Left lung (tissue), 10 donors: ENCODE data around the gene PTRHD1. TPM values are rescaled to one million over a fixed set of nuclear protein-coding genes. Genes with fewer than 3 reads are reported as not detected.

Experiments used
- ATAC-seq: fragments of 200-7000 bp; cut with Tn5 transposase; one replicate; pipeline ENCODE4 v1.9.1; 2020; ENCODE audit warnings: moderate library complexity
- DNase-seq, 4 donors: peaks; one replicate each; pipeline ENCODE4 v3.0.0-alpha.2; 2013 to 2020
- H3K27ac ChIP-seq, 2 donors: fragments of 200-600 bp; sonication (generic) in 1 of 2; one replicate each; pipeline versions ENCODE4 v1.5.0 to v1.8.0; 2020 to 2021
- H3K27me3 ChIP-seq, 2 donors: fragments of 200-600 bp; sonication (generic) in 1 of 2; one replicate each; pipeline versions ENCODE4 v1.5.0 to v1.8.0; 2020 to 2021
- H3K36me3 ChIP-seq, 2 donors: fragments of 200-600 bp; sonication (generic) in 1 of 2; one replicate each; pipeline versions ENCODE4 v1.5.0 to v1.8.0; 2020 to 2021
- H3K4me1 ChIP-seq, 2 donors: fragments of 200-600 bp; one replicate each; pipeline ENCODE4 v1.8.0; 2021
- H3K4me3 ChIP-seq, 2 donors: fragments of 200-600 bp; sonication (generic) in 1 of 2; one replicate each; pipeline versions ENCODE4 v1.5.0 to v1.8.0; 2020 to 2021; ENCODE audit warnings: mild to moderate bottlenecking in 1 of 2
- H3K9me3 ChIP-seq, 2 donors: fragments of 200-600 bp; sonication (generic) in 1 of 2; one replicate each; pipeline versions ENCODE4 v1.5.0 to v1.8.0; 2020 to 2021
- intact Hi-C, 2 donors: fragments of 100-400 bp; cut with DNase I; formaldehyde crosslinking; loops; one replicate each; pipeline versions ENCODE4 v1.11.2 to v1.14.2; 2022
- polyA plus RNA-seq, 6 donors: library from polyadenylated mRNA; unstranded; fragments of 120-200 nt; gene quantifications; one replicate each; pipeline ENCODE4 v1.2.1, GENCODE V29; 2013; ENCODE audit not compliant: insufficient read length in 6 of 6
- total RNA-seq, 2 donors: library from RNA; stranded (reverse); fragmentation: NEBNext Ultra II Directional; extraction: Animal tissue kit (Norgen Biotek cat#: 25700); gene quantifications; one replicate each; pipeline ENCODE4 v1.2.1, GENCODE V29; 2021
- TF ChIP-seq, protein P1 (sequence below), 2 donors: fragments of 200-600 bp; sonication (generic) in 1 of 2; IDR thresholded peaks; one replicate each; pipeline versions ENCODE4 v1.5.0 to v1.8.0; 2021; ENCODE audit warnings: antibody characterized with exemption in 2 of 2
- donor health status: DM: no; HTN: yes; CAD: no.
- donor health status: DM: no; HTN: no; CAD: no.

PTRHD1 gene
- total and polyA plus RNA-seq, 8 donors: 31.3 to 62.6 (median 49.8) TPM

DNA sequence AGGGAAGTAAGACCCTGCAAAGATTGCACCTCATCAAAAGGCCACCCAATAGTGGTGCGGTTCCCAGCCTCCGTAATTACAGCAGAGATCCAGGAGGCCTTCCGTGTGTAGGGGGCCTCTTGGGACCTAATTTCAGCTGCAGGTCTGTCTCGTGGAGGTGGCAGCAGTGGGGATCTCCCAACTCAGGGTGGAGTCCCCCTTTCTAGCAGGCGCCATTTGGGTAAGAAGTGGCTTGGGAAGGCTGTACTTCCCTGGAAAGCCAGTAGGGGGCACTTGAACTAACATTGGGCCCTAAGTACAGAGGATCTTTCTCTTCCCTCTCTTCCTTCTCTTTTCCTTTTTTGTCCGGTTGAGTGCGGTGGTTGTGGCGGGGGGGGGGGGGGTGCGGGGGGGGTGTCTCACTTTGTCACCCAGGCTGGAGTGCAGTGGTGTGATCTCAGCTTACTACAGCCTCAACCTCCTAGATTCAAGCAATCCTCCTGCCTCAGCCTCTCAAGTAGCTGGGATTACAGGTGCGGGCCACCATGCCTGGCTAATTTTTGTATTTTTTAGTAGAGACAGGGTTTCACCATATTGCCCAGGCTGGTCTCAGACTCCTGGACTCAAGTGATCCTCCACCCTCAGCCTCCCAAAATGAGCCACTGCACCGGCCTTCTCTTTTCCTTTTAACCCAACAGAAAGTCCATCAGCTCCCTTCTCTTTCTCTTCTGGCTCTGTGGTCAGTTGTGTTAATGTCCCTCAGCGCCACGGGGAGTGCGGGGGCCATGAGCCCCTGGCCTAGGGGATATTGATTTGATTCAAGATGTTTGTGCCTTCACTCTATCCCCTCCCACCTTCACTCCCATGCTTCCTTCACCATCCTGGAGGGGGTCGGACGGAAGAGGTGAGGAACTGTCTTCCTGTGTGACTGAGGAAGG, 32.0 kb upstream of the PTRHD1 start:
- no peak overlapping the region for H3K27ac ChIP-seq
- H3K9me3 ChIP-seq: no peaks in the 10 kb centered on the region
- H3K4me3 ChIP-seq: no peak overlapping the region
- peaks cover 0 to 6% of the 10 kb centered on the region in 2 donors for H3K4me1 ChIP-seq
- H3K27me3 ChIP-seq: no peaks in the 10 kb centered on the region
- TF ChIP-seq, protein P1, sequence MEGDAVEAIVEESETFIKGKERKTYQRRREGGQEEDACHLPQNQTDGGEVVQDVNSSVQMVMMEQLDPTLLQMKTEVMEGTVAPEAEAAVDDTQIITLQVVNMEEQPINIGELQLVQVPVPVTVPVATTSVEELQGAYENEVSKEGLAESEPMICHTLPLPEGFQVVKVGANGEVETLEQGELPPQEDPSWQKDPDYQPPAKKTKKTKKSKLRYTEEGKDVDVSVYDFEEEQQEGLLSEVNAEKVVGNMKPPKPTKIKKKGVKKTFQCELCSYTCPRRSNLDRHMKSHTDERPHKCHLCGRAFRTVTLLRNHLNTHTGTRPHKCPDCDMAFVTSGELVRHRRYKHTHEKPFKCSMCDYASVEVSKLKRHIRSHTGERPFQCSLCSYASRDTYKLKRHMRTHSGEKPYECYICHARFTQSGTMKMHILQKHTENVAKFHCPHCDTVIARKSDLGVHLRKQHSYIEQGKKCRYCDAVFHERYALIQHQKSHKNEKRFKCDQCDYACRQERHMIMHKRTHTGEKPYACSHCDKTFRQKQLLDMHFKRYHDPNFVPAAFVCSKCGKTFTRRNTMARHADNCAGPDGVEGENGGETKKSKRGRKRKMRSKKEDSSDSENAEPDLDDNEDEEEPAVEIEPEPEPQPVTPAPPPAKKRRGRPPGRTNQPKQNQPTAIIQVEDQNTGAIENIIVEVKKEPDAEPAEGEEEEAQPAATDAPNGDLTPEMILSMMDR (IDR thresholded peaks at IDR 0.05): peak; percentile 27 to 58
- DNase-seq (no peak), ATAC-seq (no peak)
- intact Hi-C loops: loop anchor here (5.0 to 10.0 kb wide), 2 partner anchors 410 to 413 kb away; no protein-coding TSS in a partner anchor
- peaks cover 0 to 28% of the 10 kb centered on the region in 2 donors for H3K36me3 ChIP-seq

DNA sequence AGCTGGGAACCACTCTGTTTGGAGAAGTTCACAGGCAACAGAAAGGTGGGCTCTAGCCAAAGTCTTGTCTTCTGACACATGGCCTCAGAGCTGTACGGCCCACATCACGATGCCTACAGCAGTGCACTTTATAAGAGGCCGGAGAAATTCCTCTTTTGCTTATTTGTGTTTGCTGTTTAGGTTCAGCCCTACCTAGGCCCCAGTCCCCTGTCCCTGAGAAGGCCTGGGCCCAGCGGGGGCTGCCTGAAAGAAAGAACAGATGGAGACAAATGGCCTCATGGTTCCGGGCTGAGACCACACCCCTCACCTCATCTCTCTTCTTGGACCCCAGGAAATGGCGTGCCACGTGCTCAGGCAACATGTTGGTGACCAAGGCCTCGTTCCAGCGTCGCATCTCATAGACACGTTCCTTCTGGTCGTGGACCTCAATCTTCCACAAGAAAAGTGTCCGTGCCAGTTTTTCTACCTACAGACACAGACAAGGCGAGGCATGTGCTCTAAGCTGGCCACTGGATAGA, 30.9 kb upstream of the PTRHD1 start:
- H3K36me3 ChIP-seq: peaks cover 0 to 39% of the 10 kb centered on the region in 2 donors
- peaks cover 0 to 6% of the 10 kb centered on the region in 2 donors for H3K4me1 ChIP-seq
- no peak overlapping the region for H3K4me3 ChIP-seq
- intact Hi-C loops: loop anchor here in 1 of 2 donors (10.0 kb wide), 1 partner anchor 409 kb away; no protein-coding TSS in a partner anchor
- H3K27ac ChIP-seq: no peak overlapping the region
- no peaks in the 10 kb centered on the region for H3K27me3 ChIP-seq
- TF ChIP-seq, protein P1 (IDR thresholded peaks at IDR 0.05): no peak
- DNase-seq: no peak
- ATAC-seq: no peak
- no peaks in the 10 kb centered on the region for H3K9me3 ChIP-seq

DNA sequence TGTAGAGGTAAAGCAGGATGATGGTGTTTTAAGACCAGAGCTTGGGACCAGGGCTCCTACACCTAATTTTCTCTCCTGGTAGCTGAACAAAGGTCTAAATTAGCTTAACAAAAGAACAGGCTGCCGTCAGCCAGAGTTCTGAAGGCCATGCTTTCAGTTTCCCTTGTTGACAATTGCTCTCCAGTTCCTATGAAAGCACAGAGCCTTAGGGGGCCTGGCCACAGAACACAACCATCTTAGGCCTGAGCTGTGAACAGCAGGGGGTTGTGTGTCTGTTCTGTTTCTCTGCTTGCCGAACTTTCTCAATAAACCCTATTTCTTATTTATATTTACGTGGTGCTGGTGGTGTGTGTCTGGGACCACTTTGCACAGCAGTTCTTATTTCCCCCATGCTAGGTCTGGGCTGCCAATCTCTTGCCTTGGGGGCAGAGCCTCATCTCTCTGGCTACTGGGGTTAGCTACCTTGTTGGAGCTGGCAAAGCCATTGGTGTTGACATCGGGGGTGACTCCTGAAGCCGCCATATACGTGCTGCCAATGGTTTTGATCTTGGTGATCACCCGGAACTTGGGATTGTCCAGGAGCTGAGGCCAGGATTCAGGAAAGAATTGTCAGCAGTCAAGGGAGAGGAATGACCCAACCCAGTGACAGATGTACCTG, 29.0 kb upstream of the PTRHD1 start:
- TF ChIP-seq, protein P1 (IDR thresholded peaks at IDR 0.05): no peak
- H3K4me1 ChIP-seq: no peaks in the 10 kb centered on the region
- no peak overlapping the region for H3K27ac ChIP-seq
- no peaks in the 10 kb centered on the region for H3K27me3 ChIP-seq
- intact Hi-C loops: loop anchor here in 1 of 2 donors (10.0 kb wide), 1 partner anchor 407 kb away; no protein-coding TSS in a partner anchor
- no peak for DNase-seq
- no peaks in the 10 kb centered on the region for H3K9me3 ChIP-seq
- H3K36me3 ChIP-seq: peaks cover 0 to 53% of the 10 kb centered on the region in 2 donors
- ATAC-seq: no peak
- H3K4me3 ChIP-seq: no peak overlapping the region

DNA sequence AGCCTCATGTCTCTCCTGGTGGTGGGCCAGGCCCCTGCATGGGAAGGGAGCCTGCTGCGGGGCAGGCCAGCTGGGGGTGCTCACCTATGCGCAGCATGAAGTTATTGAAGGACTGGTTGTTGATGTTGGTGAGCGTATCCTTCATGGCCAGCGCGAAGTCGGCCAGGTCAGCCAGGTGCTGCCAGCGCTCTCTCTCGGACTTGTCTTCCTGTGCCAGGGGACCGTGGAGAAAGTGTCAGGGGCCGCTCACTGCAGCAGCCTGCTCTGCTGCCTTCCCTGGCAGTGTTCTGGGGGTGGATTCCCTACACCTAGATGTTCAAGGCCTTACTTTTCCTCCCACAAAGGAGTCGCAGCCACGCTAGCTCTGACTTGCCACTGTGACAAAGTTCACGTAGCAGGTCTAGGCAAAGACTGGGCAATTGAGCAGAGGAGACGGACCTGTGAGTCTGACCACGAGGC, 28.3 kb upstream of the PTRHD1 start:
- H3K27ac ChIP-seq: no peak overlapping the region
- peak in 1 of 4 donors; percentile 51 for DNase-seq
- TF ChIP-seq, protein P1 (IDR thresholded peaks at IDR 0.05): no peak
- intact Hi-C loops: loop anchor here in 1 of 2 donors (10.0 kb wide), 1 partner anchor 407 kb away; no protein-coding TSS in a partner anchor
- H3K27me3 ChIP-seq: no peaks in the 10 kb centered on the region
- ATAC-seq: no peak
- no peaks in the 10 kb centered on the region for H3K9me3 ChIP-seq
- peaks cover 0 to 60% of the 10 kb centered on the region in 2 donors for H3K36me3 ChIP-seq
- H3K4me1 ChIP-seq: no peaks in the 10 kb centered on the region
- no peak overlapping the region for H3K4me3 ChIP-seq
